GM19351 (cell line): ENCODE data around the gene ACVR1.

Experiments used
- ATAC-seq: cut with Tn5 transposase; IDR thresholded peaks from one replicate; pipeline ENCODE4 v1.9.1; 2021; ENCODE audit warnings: mild to moderate bottlenecking, moderate library complexity; ENCODE audit not compliant: unreplicated experiment

ACVR1 gene

GRCh38 chr2:157876066-157876785 lies at the start of gene ACVR1:
Gene ACVR1 (minus strand): TSS chr2:157876330. CDS start chr2:157799493, 76,837 bp downstream.
- ATAC-seq, result peak; percentile 81

- no peak for ATAC-seq
Observed at GRCh38 chr2:157925071-157925470, 48.9 kb upstream of the ACVR1 start.

- ATAC-seq, result no peak
Observed at GRCh38 chr2:157923598-157924217, 47.6 kb upstream of the ACVR1 start.

- ATAC-seq, result no peak
Observed at GRCh38 chr2:157922815-157923214, 46.7 kb upstream of the ACVR1 start.

- no peak for ATAC-seq
Observed at GRCh38 chr2:157922336-157922735, 46.2 kb upstream of the ACVR1 start.

- no peak for ATAC-seq
Observed at GRCh38 chr2:157920736-157921135, 44.6 kb upstream of the ACVR1 start.

- no peak for ATAC-seq
Observed at GRCh38 chr2:157919181-157919580, 43.1 kb upstream of the ACVR1 start.

- ATAC-seq, result no peak
Observed at GRCh38 chr2:157918319-157918718, 42.2 kb upstream of the ACVR1 start.

GRCh38 chr2:157911750-157912149 lies 35.6 kb upstream of the ACVR1 start:
- no peak for ATAC-seq

- ATAC-seq, result no peak
Observed at GRCh38 chr2:157911246-157911645, 35.1 kb upstream of the ACVR1 start.

GRCh38 chr2:157905092-157905491 lies 29.0 kb upstream of the ACVR1 start:
- ATAC-seq, result no peak

- no peak for ATAC-seq
Observed at GRCh38 chr2:157903626-157904025, 27.5 kb upstream of the ACVR1 start.

GRCh38 chr2:157903151-157903550 lies 27.0 kb upstream of the ACVR1 start:
- ATAC-seq, result no peak

GRCh38 chr2:157902692-157903091 lies 26.6 kb upstream of the ACVR1 start:
- no peak for ATAC-seq

GRCh38 chr2:157901325-157901724 lies 25.2 kb upstream of the ACVR1 start:
- ATAC-seq, result no peak

GRCh38 chr2:157900684-157901083 lies 24.6 kb upstream of the ACVR1 start:
- no peak for ATAC-seq

- ATAC-seq, result no peak
Observed at GRCh38 chr2:157900203-157900602, 24.1 kb upstream of the ACVR1 start.

GRCh38 chr2:157899125-157899839 lies 23.2 kb upstream of the ACVR1 start:
- peak; percentile 54 for ATAC-seq

- ATAC-seq, result peak; percentile 34
Observed at GRCh38 chr2:157898591-157898996, 22.5 kb upstream of the ACVR1 start.

GRCh38 chr2:157897106-157897971 lies 21.2 kb upstream of the ACVR1 start:
- peak; percentile 54 for ATAC-seq

- ATAC-seq, result no peak
Observed at GRCh38 chr2:157895531-157895930, 19.4 kb upstream of the ACVR1 start.
